HL-60 (cell line): ENCODE measurements around the gene RASGRP2.

Experiments used
- CTCF ChIP-seq: IDR thresholded peaks from one replicate; pipeline ENCODE4 v1.5.1; 2011; ENCODE audit warnings: low read length, control low read depth, inconsistent platforms; ENCODE audit not compliant: insufficient read depth
- GABPA ChIP-seq: IDR thresholded peaks from 2 replicates; pipeline ENCODE4 v1.6.1; 2012; ENCODE audit warnings: low read depth
- POLR2AphosphoS5 ChIP-seq: IDR thresholded peaks from 2 replicates; pipeline ENCODE4 v1.6.1; 2012; ENCODE audit warnings: low read depth
- REST ChIP-seq: IDR thresholded peaks from 2 replicates; pipeline ENCODE4 v1.6.1; 2012; ENCODE audit warnings: low read depth; ENCODE audit not compliant: insufficient replicate concordance
- SPI1 ChIP-seq: IDR thresholded peaks from 2 replicates; pipeline ENCODE4 v1.6.1; 2012; ENCODE audit warnings: low read depth, mild to moderate bottlenecking, borderline replicate concordance

GRCh38 chr11:64765851-64766665 is 22.1 kb upstream of the RASGRP2 start:
- TF ChIP-seq SPI1 (no peak), CTCF (no peak), REST (no peak), POLR2AphosphoS5 (no peak), GABPA (no peak)
